Osteoblast (primary cell): Measurements from ENCODE around the gene SSRP1. TPM values are rescaled to one million over a fixed set of nuclear protein-coding genes. Genes with fewer than 3 reads are reported as not detected.

Source experiments
- DNase-seq: peaks from one replicate; pipeline ENCODE4 v3.0.0; 2011; ENCODE audit warnings: low spot score, mixed read lengths; ENCODE audit not compliant: insufficient read length; ENCODE audit errors: missing footprints
- H2AFZ ChIP-seq: 2 replicates; pipeline ENCODE4 v1.6.0; 2011; ENCODE audit warnings: mild to moderate bottlenecking, low read length
- H3K27ac ChIP-seq: 2 replicates; pipeline ENCODE4 v1.5.1; 2011; ENCODE audit warnings: mild to moderate bottlenecking, low read depth, low read length, moderate library complexity
- H3K27me3 ChIP-seq: 2 replicates; pipeline ENCODE4 v1.6.0; 2012; ENCODE audit warnings: mild to moderate bottlenecking, control low read depth, inconsistent platforms, low read length, moderate library complexity; ENCODE audit not compliant: insufficient read depth
- H3K36me3 ChIP-seq: 2 replicates; pipeline ENCODE4 v1.5.1; 2011; ENCODE audit warnings: mild to moderate bottlenecking, low read length, control low read depth, moderate library complexity; ENCODE audit not compliant: insufficient read depth
- H3K4me1 ChIP-seq: 2 replicates; pipeline ENCODE4 v1.5.1; 2011; ENCODE audit warnings: mild to moderate bottlenecking, low read length, control low read depth, moderate library complexity; ENCODE audit not compliant: insufficient read depth
- H3K4me2 ChIP-seq: 2 replicates; pipeline ENCODE4 v1.6.0; 2011; ENCODE audit warnings: mild to moderate bottlenecking, low read length; ENCODE audit not compliant: insufficient read depth
- H3K4me3 ChIP-seq: fragments of 200-600 bp; sonication (generic); 3 replicates; pipeline ENCODE4 v1.5.1; 2012; ENCODE audit warnings: mild to moderate bottlenecking, low read length, inconsistent platforms; ENCODE audit not compliant: insufficient read depth
- H3K79me2 ChIP-seq: 2 replicates; pipeline ENCODE4 v1.6.0; 2012; ENCODE audit warnings: mild to moderate bottlenecking, low read length, control low read depth, inconsistent platforms; ENCODE audit not compliant: insufficient read depth
- H3K9me3 ChIP-seq: 2 replicates; pipeline ENCODE4 v1.5.1; 2011; ENCODE audit warnings: low read depth, low read length, control low read depth
- H4K20me1 ChIP-seq: 2 replicates; pipeline ENCODE4 v1.6.0; 2012; ENCODE audit warnings: mild to moderate bottlenecking, low read length, control low read depth; ENCODE audit not compliant: insufficient read depth
- total RNA-seq: library from RNA; depleted of rRNA; stranded (reverse); fragments of >200 nt; gene quantifications from 2 replicates; pipeline ENCODE4 v1.2.3, GENCODE V29; 2012
- TF ChIP-seq, protein P1 (sequence below): IDR thresholded peaks from 2 replicates; pipeline ENCODE4 v1.5.1; 2011; ENCODE audit warnings: mild to moderate bottlenecking, low read depth, low read length, moderate library complexity; ENCODE audit errors: extremely low read depth

SSRP1 gene
- total RNA-seq, 1 donor: 55.4 TPM

DNA sequence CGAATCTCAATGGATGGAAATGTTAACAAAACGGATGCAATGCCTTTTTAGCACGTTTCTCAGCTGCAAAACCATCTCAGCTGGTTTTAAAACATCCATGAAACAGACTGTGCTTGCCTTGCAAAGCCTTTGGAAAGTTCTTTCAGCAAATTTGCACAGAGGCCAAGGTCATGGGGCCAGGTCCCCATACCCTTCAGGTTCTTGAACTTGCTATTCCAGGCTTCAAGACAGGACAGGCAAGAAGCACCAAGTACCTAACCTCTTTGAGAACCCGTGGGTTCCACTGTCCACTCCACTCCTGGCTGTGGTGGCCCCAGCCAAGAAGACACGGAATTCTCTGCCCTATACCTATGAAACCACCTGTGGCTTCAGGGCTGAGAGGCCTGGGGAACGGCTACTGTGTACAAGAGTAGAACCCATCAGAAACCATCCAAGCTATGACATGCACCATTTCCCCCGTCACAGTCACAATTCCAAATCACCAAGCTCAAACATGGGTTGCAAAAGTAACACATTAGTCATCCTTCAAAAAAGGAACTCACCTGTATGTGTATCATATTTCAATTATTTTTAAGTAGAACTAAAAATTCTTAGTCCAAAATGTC, 27.9 kb downstream of the SSRP1 start:
- no peak overlapping the region for H3K4me3 ChIP-seq
- no peaks in the 10 kb centered on the region for H3K27me3 ChIP-seq
- H4K20me1 ChIP-seq: peaks cover 74% of the 10 kb centered on the region
- H3K36me3 ChIP-seq: peaks cover 66% of the 10 kb centered on the region
- H3K79me2 ChIP-seq: peaks cover 74% of the 10 kb centered on the region
- no peak overlapping the region for H3K27ac ChIP-seq
- peaks cover 35% of the 10 kb centered on the region for H3K4me1 ChIP-seq
- TF ChIP-seq, protein P1, sequence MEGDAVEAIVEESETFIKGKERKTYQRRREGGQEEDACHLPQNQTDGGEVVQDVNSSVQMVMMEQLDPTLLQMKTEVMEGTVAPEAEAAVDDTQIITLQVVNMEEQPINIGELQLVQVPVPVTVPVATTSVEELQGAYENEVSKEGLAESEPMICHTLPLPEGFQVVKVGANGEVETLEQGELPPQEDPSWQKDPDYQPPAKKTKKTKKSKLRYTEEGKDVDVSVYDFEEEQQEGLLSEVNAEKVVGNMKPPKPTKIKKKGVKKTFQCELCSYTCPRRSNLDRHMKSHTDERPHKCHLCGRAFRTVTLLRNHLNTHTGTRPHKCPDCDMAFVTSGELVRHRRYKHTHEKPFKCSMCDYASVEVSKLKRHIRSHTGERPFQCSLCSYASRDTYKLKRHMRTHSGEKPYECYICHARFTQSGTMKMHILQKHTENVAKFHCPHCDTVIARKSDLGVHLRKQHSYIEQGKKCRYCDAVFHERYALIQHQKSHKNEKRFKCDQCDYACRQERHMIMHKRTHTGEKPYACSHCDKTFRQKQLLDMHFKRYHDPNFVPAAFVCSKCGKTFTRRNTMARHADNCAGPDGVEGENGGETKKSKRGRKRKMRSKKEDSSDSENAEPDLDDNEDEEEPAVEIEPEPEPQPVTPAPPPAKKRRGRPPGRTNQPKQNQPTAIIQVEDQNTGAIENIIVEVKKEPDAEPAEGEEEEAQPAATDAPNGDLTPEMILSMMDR: no peak
- H3K4me2 ChIP-seq: peak overlapping the region; percentile 18
- DNase-seq: no peak
- no peak overlapping the region for H2AFZ ChIP-seq
- no peaks in the 10 kb centered on the region for H3K9me3 ChIP-seq

DNA sequence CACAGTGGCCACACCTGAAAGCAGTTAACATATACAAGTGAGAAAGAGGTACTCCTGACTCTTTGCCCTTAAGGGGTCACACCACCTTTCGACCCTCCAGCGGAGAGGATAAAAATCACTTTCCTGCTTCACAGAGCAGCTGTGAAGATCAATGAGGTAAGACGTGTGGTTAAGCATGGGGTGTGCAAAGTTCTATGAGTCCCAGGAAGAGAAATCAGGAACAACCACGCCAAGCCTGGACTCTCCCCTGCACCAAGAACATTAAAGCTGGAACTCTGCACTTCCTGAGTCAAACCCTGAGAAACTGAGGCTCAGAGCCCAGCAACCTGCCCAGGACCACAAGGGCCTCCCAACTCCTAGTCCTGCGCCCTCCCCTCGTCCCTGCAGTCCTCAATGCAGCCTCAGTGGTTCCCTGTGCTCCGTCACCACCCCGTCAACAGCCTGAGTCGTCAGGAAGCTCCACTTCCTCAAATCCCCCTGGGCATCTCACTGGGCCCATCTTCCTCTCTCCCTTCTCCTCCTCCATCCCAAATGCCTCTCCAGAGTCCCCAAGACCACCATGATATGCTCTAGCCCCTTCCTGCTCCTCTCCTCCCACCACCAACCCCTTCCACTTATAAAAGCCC, 28.6 kb downstream of the SSRP1 start:
- H3K4me1 ChIP-seq: peaks cover 33% of the 10 kb centered on the region
- H4K20me1 ChIP-seq: peaks cover 72% of the 10 kb centered on the region
- TF ChIP-seq, protein P1: no peak
- no peak overlapping the region for H3K27ac ChIP-seq
- H3K4me2 ChIP-seq: no peak overlapping the region
- H3K79me2 ChIP-seq: peaks cover 74% of the 10 kb centered on the region
- H3K4me3 ChIP-seq: no peak overlapping the region
- peak; percentile 76 for DNase-seq
- no peaks in the 10 kb centered on the region for H3K9me3 ChIP-seq
- no peak overlapping the region for H2AFZ ChIP-seq
- no peaks in the 10 kb centered on the region for H3K27me3 ChIP-seq
- peaks cover 65% of the 10 kb centered on the region for H3K36me3 ChIP-seq

DNA sequence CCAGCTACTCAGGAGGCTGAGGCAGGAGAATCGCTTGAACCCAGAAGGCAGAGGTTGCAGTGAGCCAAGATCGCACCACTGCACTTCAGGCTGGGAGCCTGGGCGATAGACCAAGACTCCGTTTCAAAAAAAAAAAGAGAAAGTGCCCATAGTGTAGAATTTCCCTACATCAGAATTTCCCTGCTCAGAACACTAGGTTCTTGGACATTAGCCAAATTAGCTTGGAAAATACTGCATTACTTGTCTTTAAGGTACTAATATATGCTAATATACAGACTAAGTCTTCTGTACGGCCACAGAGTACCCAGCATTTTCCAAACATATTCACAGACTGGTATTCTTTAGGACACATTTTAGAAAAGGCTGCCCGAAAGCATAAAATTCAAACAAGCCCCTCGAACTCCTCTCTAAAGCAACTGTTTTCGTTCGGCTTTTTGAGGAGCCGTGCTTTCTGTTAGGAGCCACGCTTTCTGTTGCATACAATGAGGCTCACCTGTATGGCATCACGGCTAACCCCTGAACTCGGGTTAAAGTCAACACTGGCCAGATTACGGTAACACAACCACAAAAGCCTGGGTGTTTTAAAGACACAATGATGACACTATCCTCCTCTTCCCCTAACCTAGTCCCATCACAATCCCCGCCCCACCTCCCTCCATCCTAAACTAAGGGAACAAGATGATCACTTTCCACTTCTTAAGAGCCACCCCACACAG, 29.4 kb downstream of the SSRP1 start:
- H3K4me2 ChIP-seq: no peak overlapping the region

More for the DNA sequence above, 29.4 kb downstream of the SSRP1 start:
- peaks cover 69% of the 10 kb centered on the region for H4K20me1 ChIP-seq
- H3K27ac ChIP-seq: no peak overlapping the region
- DNase-seq: peak; percentile 49
- H3K9me3 ChIP-seq: no peaks in the 10 kb centered on the region
- TF ChIP-seq, protein P1: no peak
- no peaks in the 10 kb centered on the region for H3K27me3 ChIP-seq
- no peak overlapping the region for H2AFZ ChIP-seq
- H3K4me3 ChIP-seq: no peak overlapping the region
- H3K79me2 ChIP-seq: peaks cover 74% of the 10 kb centered on the region
- peaks cover 27% of the 10 kb centered on the region for H3K4me1 ChIP-seq
- peaks cover 67% of the 10 kb centered on the region for H3K36me3 ChIP-seq
